Activated CD4-positive, alpha-beta T cell treated with anti-CD3 and anti-CD28 coated beads for 48 hours (primary cell): ENCODE measurements around the gene C3orf18.

Source experiments
- DNase-seq: peaks from one replicate; pipeline ENCODE4 v3.0.0-alpha.2; 2020

The C3orf18 gene

GRCh38 chr3:50603261-50604109 is 35.9 kb upstream of the C3orf18 start:
- peak; percentile 46 for DNase-seq

GRCh38 chr3:50602595-50603191 is 35.1 kb upstream of the C3orf18 start:
- DNase-seq, result no peak

- peak; percentile 97 for DNase-seq
These were observed 33.5 kb upstream of the C3orf18 start for GRCh38 chr3:50600841-50601591.

- DNase-seq, result no peak
These were observed 32.7 kb upstream of the C3orf18 start for GRCh38 chr3:50600141-50600753.

GRCh38 chr3:50599716-50600118 is 32.2 kb upstream of the C3orf18 start:
- DNase-seq, result no peak

- no peak for DNase-seq
These were observed 31.7 kb upstream of the C3orf18 start for GRCh38 chr3:50599115-50599715.

GRCh38 chr3:50594253-50594785 is 26.8 kb upstream of the C3orf18 start:
- DNase-seq, result peak; percentile 29

- peak; percentile 46 for DNase-seq
These were observed 25.0 kb upstream of the C3orf18 start for GRCh38 chr3:50592568-50592967.

GRCh38 chr3:50591196-50591741 is 23.7 kb upstream of the C3orf18 start:
- peak; percentile 65 for DNase-seq

GRCh38 chr3:50588759-50589433 is 21.3 kb upstream of the C3orf18 start:
- no peak for DNase-seq

- peak; percentile 94 for DNase-seq
These were observed 20.5 kb upstream of the C3orf18 start for GRCh38 chr3:50587806-50588758.

GRCh38 chr3:50587373-50587772 is 19.8 kb upstream of the C3orf18 start:
- DNase-seq, result peak; percentile 34

GRCh38 chr3:50586763-50587070 is 19.2 kb upstream of the C3orf18 start:
- DNase-seq, result no peak

- peak; percentile 71 for DNase-seq
These were observed 18.6 kb upstream of the C3orf18 start for GRCh38 chr3:50585919-50586762.

- no peak for DNase-seq
These were observed 16.8 kb upstream of the C3orf18 start for GRCh38 chr3:50584391-50584790.

GRCh38 chr3:50583897-50584296 is 16.4 kb upstream of the C3orf18 start:
- no peak for DNase-seq

GRCh38 chr3:50582083-50582482 is 14.5 kb upstream of the C3orf18 start:
- no peak for DNase-seq

GRCh38 chr3:50581459-50581842 is 13.9 kb upstream of the C3orf18 start:
- no peak for DNase-seq

GRCh38 chr3:50580683-50581458 is 13.3 kb upstream of the C3orf18 start:
- no peak for DNase-seq
